KBM-7 (cell line): Measurements from ENCODE around the gene SCO2.
A peak's percentile ranks its signal among the peaks of the same experiment; 100 is the strongest.

Experiments used
- DNase-seq: peaks from one replicate; pipeline ENCODE4 v3.0.0-alpha.2; 2015
- in situ Hi-C: fragments of 300-500 bp; cut with MboI; formaldehyde crosslinking; loops from 2 replicates; pipeline ENCODE4 v1.14.3; 2020; ENCODE audit warnings: low sequenced_read_pairs, low pct_unique_long_range_greater_than_20kb, mixed read lengths

SCO2 gene, protein sequence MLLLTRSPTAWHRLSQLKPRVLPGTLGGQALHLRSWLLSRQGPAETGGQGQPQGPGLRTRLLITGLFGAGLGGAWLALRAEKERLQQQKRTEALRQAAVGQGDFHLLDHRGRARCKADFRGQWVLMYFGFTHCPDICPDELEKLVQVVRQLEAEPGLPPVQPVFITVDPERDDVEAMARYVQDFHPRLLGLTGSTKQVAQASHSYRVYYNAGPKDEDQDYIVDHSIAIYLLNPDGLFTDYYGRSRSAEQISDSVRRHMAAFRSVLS

DNA sequence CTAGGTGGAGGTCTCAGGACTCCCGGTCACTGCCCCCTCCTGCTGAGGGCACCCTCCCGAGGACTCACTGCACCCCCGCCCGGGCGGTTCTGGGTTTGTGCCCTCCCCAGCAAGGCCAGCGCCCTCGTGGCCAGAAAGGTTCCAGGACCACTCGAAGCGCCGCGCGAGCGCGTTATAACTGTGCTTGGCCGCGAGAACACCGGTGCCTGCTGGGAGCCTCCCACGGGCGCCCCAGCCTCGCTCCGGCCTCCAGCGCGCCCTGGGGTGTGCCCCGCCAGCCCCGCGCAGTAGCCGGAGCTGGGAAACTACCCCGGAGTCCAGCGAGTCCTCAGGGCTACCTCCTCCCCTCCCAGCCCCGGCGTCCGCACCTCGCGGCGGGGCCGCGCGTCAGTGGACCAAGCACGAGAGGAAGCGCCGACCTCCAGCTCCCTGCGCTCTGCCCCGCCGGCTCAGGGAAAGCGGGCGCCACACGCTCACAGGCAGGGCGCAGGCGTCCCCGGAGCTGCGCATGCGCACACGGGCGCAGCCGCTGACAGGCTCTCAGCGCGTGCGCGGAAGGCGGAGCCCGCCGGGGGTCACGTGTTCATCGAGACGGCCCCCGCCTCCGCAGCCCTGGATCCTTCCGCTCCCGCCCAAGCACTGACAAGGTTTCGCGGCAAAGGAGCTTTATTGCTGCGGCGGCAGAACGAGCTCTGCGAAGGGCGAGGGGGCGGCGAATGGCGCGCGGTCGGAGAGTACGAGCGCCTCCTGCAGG is at the start of gene SCO2:
SCO2 (minus strand) TSS at position 495 of the 754 bp plus-strand sequence. CDS start 1,187 bp downstream, outside the sequence.
- peak; percentile 98 for DNase-seq
- in situ Hi-C loops: no loop called here

DNA sequence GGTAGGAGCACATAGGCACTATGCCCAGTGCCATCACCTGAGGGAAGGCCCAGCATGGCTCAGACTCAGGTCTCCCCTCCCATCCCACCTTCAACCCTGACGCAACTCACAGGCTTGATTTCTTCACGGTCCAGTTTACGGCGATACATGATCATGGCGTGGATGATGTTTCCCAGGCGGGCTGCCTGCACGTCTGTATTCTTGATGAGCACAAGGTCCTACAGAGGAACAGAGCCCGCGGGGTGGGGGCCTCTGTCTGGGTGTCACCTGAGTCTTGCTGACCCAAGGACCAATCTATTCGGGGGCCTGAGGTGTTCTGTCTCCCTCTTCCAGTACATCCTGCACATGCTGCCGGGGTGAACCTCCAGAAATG is 49.0 kb upstream of the SCO2 start:
- in situ Hi-C loops: no loop called here
- no peak for DNase-seq

GRCh38 chr22:50573491-50574382 is 48.3 kb upstream of the SCO2 start:
- in situ Hi-C loops: no loop called here
- DNase-seq: no peak

DNA sequence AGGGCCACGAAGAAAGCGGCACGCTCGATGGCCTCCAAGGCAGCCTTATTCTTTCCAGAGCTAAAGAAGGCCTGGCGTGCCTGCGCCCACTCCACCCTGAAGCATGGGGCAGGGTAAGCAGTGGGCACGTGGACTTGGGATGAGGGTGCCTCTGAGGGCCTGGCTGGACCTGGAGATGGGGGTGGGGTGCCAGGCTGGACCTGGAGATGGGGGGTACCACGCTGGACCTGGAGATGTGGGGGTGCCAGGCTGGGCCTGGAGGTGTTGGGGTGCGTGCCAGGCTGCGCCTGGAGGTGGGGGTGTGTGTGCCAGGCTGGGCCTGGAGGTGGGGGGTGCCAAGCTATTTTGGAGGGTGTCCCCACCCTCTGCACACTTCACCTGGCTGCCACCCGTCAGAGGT is 47.6 kb upstream of the SCO2 start:
- in situ Hi-C loops: no loop called here
- no peak for DNase-seq

DNA sequence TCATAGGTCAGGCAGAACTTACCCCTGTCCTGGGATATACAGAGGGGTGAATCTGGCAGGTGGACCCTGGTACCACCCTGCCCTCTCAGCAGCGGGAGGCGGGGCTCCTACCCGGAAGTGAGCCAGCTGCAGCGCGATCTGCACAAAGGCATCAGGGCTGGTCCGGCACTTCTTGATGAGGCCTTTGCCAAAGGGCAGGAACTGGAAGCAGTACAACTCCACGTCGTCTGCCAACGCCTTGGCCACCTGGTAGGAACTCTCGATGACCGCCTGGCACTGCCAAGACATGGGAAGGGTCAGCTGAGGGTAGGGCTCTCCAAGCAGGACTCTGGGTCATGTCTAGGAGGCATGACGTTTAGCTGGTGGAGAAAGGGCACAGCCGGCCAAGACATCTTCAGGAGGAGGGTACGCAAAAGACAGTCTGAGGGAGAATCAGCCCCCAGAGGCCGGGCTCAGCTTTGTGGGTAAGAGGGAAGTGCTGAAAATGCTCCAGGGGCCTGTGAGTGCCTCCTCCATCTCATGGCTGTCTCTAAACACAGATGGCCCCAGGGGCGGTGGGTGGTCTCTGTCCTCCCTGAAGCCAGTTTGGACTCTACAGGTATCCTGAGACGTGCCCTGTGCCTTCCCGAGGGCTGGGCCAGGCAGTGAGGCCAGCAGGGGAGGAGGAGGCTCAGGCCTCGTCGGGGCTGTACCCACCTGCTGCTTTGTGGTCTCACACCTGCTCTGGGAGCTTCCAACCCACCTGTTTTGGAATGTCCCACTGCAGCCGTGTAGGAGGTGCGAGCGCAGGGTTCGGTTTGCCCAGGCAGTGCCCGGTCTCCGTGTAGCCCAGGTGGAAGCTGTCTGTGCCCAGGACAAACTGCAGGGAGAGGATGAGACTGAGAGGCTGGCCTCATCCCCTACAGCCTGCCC is 46.1 kb upstream of the SCO2 start:
- in situ Hi-C loops: no loop called here
- DNase-seq: no peak

DNA sequence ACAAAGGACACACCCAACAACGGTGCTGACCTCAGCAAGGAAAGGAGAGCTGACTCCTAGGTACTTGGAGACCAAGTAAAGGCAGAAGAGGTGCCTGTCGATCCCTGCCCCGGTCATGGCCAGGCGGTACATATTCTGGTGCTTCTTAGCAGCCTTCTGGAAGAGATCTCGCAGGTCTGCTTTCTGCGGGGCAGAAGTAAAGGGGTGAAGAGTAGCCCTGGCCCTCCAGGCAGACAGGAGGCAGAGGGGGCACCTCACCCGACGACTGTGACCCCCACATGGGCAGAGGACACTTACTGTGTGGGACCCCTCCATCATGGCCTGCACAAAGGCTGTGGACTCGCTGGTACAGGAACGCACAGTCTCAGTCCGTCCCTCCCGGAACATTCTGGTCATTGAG is 45.5 kb upstream of the SCO2 start:
- in situ Hi-C loops: no loop called here
- no peak for DNase-seq

GRCh38 chr22:50569896-50570535 is 44.6 kb upstream of the SCO2 start:
- in situ Hi-C loops: no loop called here
- no peak for DNase-seq

DNA sequence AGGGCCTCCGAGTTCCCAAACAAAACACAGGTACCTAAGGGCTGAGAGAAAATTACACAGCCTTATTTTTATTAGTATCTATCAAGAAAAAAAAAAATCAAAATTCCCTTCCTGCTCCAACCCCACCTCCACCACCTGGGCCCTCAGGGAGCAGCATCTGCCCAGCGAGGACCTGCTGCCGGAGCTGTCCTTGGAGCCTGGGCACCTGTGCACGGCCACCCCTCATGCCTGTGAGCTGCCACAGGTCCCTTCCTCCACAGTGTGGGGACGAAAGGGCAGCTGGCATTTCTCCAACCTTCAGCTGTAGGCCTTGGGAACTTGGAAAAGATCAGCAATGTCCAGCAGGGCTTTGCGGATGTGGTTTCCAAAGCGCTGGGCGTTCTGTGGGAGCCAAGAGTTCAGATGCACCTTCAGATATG is 43.7 kb upstream of the SCO2 start:
- in situ Hi-C loops: no loop called here
- DNase-seq: no peak

- in situ Hi-C loops: no loop called here
- DNase-seq: no peak
Measured at GRCh38 chr22:50568626-50569025, 43.2 kb upstream of the SCO2 start.

DNA sequence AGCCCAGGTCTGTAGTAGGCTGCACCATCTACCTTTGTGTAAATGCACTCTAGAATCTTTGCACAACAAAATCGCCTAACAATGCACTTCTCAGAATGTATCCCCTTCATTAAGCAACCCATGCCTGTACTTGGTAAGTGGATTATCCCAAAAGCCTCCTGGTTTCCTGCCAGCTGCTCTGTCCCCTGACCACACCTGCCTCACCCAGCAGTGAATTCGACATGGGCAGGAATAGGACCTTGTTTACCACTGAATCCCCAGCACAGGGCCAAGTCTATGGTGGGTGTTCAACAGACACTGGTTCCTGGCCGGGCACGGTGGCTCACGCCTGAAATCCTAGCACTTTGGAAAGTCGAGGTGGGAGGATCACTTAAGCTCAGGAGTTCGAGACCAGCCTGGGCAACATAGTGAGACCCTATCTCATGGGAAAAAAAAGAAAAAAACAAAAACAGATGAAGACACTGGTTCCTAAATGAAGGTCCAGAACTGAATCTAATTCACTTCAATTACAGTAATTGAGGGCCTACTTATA is 42.4 kb upstream of the SCO2 start:
- in situ Hi-C loops: no loop called here
- no peak for DNase-seq

- in situ Hi-C loops: no loop called here
Measured at GRCh38 chr22:50564289-50564688, 38.9 kb upstream of the SCO2 start.

DNA sequence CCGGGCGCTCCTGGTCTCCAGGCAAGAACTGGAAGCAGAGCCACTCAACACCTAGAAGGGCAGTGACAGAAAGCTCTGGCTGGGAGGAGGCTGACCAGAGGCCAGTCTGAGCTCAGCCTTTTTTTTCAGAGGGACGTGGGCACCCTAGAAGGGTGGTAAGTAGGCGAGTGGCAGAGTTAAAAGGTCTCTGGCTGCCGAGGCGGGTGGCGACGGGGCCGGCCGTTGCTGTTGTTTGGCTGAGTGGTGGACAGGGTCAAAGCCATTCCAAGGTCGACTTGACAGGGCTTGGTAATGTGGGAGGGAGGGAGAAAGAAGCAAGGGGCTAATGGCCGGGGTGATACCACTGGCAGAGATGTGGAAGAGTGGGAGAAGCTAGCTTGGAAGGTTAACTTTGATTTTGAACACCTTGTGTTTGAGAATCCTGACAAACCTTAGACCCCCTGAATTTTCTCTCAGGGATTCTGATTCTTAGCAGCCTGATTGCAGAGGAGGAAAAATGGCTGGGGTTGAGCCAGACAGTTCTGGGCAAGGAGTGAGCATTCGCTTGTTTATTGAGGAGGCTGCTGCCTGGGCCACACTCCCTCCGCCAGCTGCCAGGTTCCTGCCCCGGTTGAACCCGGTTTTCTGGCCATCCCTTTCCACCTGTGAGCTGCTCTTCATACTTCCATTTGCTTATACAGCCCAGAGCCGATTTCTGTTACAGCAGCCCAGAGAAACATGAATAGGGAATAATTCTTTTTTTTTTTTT is 38.2 kb upstream of the SCO2 start:
- in situ Hi-C loops: no loop called here
- DNase-seq: no peak

More at GRCh38 chr22:50564289-50564688, 38.9 kb upstream of the SCO2 start:
- no peak for DNase-seq

- DNase-seq: peak; percentile 97
- in situ Hi-C loops: no loop called here
Measured at GRCh38 chr22:50562523-50563412, 37.4 kb upstream of the SCO2 start, which contains the start of gene SYCE3. Gene SYCE3, minus strand, starts transcription at chr22:50562919. Its CDS starts 6,514 bp downstream, at chr22:50556405.

DNA sequence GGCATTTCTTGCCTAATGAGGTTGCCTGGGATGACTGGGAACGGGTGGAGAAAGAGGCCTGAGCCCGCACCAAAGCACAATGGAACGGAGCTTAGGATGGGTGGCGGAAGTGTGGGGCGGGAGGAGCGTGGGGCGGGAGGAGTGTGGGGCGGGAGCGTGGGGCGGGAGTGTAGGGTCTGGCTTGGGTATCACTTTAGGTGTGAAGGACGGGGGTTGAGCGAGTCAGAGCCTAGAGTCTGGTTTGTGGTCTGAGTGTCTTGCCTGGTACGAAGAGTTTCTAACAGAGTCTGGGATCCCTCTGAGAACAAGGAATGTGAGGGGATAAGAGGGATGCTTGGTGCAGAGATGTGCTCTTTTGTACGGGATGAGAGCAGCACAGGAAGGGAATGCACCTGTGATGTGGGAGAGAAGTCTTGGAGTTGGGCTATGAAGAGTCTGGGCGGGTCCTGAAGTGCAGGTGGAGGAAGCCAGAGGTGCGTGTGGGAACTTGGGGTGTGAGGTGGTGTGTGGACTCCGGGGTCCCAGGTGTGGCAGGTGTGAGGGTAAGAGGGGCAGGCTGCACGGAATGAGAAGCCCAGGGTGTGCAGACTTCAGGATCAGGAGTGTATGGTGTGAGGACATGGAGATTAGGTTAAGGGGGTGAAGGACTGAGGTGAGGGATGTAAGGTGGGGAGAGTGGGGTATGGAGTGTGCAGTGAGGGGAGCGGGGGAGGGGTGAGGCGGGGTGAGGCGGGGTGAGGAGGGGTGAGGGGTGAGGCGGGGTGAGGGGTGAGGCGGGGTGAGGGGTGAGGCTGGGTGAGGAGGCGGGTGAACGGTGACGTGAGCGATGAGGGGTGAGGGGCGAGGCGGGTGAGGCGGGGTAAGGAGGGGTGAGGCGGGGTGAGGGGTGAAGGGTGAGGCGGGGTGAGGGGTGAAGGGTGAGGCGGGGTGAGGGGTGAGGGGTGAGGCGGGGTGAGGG is 36.3 kb upstream of the SCO2 start:
- DNase-seq: no peak
- in situ Hi-C loops: no loop called here

DNA sequence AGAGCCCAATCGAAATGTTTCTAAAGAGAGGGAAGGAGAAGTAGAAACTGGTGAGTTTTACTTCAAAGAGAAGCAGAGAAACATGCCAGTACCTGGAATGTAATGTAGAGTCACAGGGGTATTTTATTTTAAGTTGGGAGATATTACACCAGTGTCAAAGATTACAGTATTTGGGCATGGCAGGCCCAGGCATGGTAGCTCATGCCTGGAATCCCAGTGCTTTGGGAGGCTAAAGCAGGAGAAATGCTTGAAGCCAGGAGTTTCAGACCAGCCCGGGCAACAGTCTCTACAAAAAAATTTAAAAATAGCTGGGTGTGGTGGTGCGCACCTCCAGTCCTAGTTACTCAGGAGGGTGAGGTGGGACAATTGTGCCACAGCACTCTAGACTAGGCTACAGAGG is 34.6 kb upstream of the SCO2 start:
- in situ Hi-C loops: no loop called here
- DNase-seq: no peak
